GM18507 (cell line): Measurements from ENCODE around the gene NUB1.

ENCODE experiments used
- DNase-seq: peaks from one replicate; pipeline ENCODE4 v3.0.0; 2011; ENCODE audit warnings: low read depth; ENCODE audit not compliant: insufficient read length; ENCODE audit errors: extremely low spot score
- FAIRE-seq: peaks from 2 replicates; lab custom pipeline; 2011; peaks lifted over from hg19 to GRCh38; lab: Jason Lieb, UNC

NUB1 gene

GRCh38 chr7:151373599-151373998 is 32.0 kb downstream of the NUB1 start:
- DNase-seq (no peak), FAIRE-seq (no peak)

- DNase-seq (no peak), FAIRE-seq (no peak)
Measured at GRCh38 chr7:151374139-151374538, 32.5 kb downstream of the NUB1 start.

- no peak for FAIRE-seq
- DNase-seq, result no peak
Measured at GRCh38 chr7:151374726-151375125, 33.1 kb downstream of the NUB1 start.

- no peak for FAIRE-seq
- no peak for DNase-seq
Measured at GRCh38 chr7:151375530-151376217, 34.1 kb downstream of the NUB1 start.

- FAIRE-seq, result no peak
- DNase-seq, result no peak
Measured at GRCh38 chr7:151376218-151376902, 34.7 kb downstream of the NUB1 start.

- FAIRE-seq, result no peak
- no peak for DNase-seq
Measured at GRCh38 chr7:151377406-151377805, 35.8 kb downstream of the NUB1 start.

GRCh38 chr7:151378011-151378410 is 36.4 kb downstream of the NUB1 start:
- no peak for DNase-seq
- FAIRE-seq, result no peak

GRCh38 chr7:151378496-151379192 is 37.0 kb downstream of the NUB1 start:
- no peak for DNase-seq
- FAIRE-seq, result no peak

- FAIRE-seq (no peak), DNase-seq (no peak)
Measured at GRCh38 chr7:151379193-151379520, 37.5 kb downstream of the NUB1 start.

GRCh38 chr7:151379534-151380198 is 38.1 kb downstream of the NUB1 start:
- DNase-seq (no peak), FAIRE-seq (no peak)

GRCh38 chr7:151380199-151381097 is 38.8 kb downstream of the NUB1 start:
- FAIRE-seq (no peak), DNase-seq (no peak)

- no peak for DNase-seq
- FAIRE-seq, result no peak
Measured at GRCh38 chr7:151381098-151381347, 39.4 kb downstream of the NUB1 start.

- FAIRE-seq (no peak), DNase-seq (no peak)
Measured at GRCh38 chr7:151381348-151382078, 39.9 kb downstream of the NUB1 start.

- FAIRE-seq, result no peak
- no peak for DNase-seq
Measured at GRCh38 chr7:151382079-151382885, 40.7 kb downstream of the NUB1 start.

GRCh38 chr7:151383638-151384351 is 42.2 kb downstream of the NUB1 start:
- DNase-seq (no peak), FAIRE-seq (no peak)

- FAIRE-seq (no peak), DNase-seq (no peak)
Measured at GRCh38 chr7:151384352-151384697, 42.7 kb downstream of the NUB1 start.

- FAIRE-seq (no peak), DNase-seq (no peak)
Measured at GRCh38 chr7:151384776-151385625, 43.4 kb downstream of the NUB1 start.
